A549 treated with Hydrocortisone at 1 μM for 4 hours (cell line): Measurements from ENCODE around the gene TBC1D19. TPM values are rescaled to one million over a fixed set of nuclear protein-coding genes. Genes with fewer than 3 reads are reported as not detected.

Experiments
- total RNA-seq: library from RNA; stranded (reverse); fragments of 200-300 nt; extraction: Qiagen RNA extraction; gene quantifications from 5 replicates; pipeline ENCODE4 v1.2.3, GENCODE V29; 2022

TBC1D19 gene
- total RNA-seq, result 4.2 to 6.6 TPM (median 5.1 TPM) in 5 replicates

GRCh38 chr4:26583865-26584652, at the start of gene TBC1D19:
TBC1D19 (plus strand) TSS chr4:26584084; CDS start chr4:26584194, 110 bp downstream.

Other genes with a start within 250 kb of the TBC1D19 start
- gene CCKAR, start 93.6 kb upstream of the TBC1D19 start, total RNA-seq, result not detected in 5 replicates